ENCODE results near the gene CNBP.
"Not testable (repeated sequence)": the region's sequence is repeated elsewhere in the genome, so short reads cannot be mapped to it uniquely, and the experiment has no call there.

Gene CNBP

GRCh38 chr3:129183569-129184395 lies at the start of gene CNBP:
Gene CNBP (minus strand): TSS chr3:129183896. CDS start chr3:129171757, 12,139 bp downstream.
- peak; percentile 85 for DNase-seq (ENCODE audit: low read depth, low spot score)

DNA sequence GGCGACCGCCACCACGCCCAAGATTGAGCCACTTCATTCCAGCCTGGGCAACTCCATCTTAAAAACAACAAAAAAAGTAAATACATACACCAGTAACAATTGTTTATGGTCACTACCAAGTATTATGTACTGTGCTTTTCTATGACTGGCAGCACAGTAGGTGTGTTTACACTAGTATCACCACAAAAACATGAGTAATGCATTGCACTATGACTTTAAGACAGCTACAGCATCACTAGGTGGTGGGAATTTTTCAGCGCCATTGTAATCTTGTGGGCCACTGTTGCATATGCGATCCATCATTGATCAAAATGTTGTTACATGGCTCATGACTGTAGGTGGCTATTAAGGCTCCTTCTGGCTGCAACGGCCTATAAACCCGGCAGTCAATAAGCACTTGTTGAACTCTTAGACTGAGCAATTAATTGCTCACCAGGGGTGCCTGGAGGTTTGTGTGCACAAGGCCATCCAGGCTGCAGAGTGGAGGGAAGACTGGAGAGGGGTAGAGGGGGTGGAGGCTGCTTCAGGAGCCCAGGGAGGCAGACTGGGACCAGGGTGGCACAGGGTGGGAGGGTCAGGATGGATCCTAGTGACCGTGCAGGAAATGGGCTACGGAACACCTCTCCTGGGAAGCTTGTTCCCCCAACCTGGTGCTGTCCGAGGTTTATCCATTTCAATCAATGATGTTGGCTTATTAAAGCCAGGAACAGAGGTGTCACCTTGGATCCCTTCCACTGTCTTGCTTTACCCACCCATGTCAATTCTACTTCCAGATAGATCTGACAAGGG lies 47.8 kb upstream of the CNBP start:
- DNase-seq (ENCODE audit: low read depth, low spot score) = no peak

DNA sequence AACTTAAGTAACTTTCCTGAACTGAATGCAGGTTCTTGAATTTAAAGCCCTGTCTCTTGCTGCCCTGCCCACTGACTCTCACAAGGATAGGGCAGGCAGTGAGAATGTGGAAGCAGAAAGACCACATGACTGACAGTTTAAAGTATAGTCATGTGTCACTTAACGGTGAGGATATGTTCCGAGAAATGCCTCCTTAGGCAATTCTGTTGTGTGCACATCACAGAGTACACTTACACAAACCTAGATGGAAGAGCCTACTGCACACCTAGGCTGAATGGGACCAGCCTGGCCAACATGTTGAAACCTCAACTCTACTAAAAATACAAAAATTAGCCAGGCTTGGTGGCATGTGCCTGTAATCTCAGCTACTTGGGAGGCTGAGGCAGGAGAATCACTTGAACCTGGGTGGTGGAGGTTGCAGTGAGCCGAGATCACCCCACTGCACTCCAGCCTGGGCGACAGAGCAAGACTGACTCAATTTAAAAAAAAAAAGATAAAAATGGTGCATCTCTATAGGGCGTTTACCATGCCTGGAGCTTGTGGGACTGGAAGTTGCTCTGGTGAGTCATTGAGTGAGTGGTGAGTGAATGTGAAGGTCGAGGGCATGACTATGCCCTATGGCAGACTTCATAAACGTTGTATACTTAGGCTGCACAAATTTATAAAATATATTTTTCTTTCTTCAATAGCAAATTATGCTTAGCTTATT lies 46.8 kb upstream of the CNBP start:
- DNase-seq (ENCODE audit: low read depth, low spot score) = no peak

GRCh38 chr3:129228891-129229585 lies 45.3 kb upstream of the CNBP start:
- no peak for DNase-seq (ENCODE audit: low read depth, low spot score)

DNA sequence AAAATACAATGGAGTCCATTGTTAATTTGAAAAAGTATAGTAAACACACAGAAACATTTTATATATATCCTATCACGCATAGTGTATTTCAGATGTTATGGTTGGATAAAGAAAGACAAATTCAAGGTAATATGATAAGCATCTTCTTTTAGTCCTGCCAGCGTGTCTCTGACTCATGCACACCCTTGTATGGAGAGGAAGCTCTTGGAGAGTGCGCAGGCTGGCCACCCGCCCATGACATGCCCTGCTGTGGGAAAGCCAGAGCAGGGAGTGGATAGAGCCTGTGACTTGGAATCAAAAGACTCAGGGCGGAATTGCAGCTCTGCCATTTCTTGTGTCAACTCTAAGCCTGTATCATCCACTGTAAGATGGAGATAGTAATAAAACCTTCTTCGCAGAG lies 42.7 kb upstream of the CNBP start:
- no peak for DNase-seq (ENCODE audit: low read depth, low spot score)

GRCh38 chr3:129224984-129225393 lies 41.3 kb upstream of the CNBP start:
- no peak for DNase-seq (ENCODE audit: low read depth, low spot score)

- not testable (repeated sequence) for DNase-seq (ENCODE audit: low read depth, low spot score)
Measured at GRCh38 chr3:129224387-129224786, 40.7 kb upstream of the CNBP start.

GRCh38 chr3:129218742-129219141 lies 35.0 kb upstream of the CNBP start:
- no peak for DNase-seq (ENCODE audit: low read depth, low spot score)

- DNase-seq (ENCODE audit: low read depth, low spot score) = no peak
Measured at GRCh38 chr3:129213238-129213637, 29.5 kb upstream of the CNBP start.

GRCh38 chr3:129211772-129212171 lies 28.1 kb upstream of the CNBP start:
- DNase-seq (ENCODE audit: low read depth, low spot score) = no peak

DNA sequence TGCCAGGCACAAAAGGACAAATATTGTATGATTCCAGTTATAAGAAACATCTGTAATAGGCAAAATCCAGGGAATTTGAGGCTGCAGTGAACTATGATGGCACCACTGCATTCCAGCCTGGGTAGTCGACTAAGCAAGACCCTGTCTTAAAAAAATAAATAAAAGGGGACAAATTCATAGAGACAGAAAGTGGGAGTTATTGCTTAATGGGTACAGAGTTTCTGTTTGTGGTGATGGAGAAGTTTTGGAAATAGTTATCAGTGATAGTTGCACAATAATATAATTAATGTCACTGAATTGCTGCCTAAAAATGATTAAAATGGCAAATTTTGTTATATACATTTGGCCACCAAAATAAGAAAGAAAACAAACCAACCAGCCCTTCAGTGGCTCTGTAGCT lies 27.6 kb upstream of the CNBP start:
- no peak for DNase-seq (ENCODE audit: low read depth, low spot score)

DNA sequence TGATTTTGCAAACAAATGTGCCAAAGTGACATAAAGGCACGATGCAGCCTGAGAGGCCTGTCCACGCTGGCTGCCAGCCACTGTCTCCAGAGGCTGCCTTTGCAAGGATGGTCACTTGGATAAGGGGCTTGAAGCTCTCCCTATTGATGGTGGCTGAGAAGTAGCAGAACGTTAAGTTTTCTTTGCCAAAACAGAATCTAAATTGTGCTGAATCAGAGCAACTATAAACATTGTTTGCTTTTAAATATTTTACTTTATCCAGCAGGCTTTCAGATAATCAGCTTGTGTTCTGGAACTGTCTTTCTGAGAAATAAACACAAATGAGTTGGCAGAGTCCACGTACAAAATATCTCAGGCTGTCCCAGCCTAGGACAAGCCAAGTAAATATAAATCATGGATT lies 23.8 kb upstream of the CNBP start:
- DNase-seq (ENCODE audit: low read depth, low spot score) = no peak

GRCh38 chr3:129205109-129205832 lies 21.6 kb upstream of the CNBP start:
- no peak for DNase-seq (ENCODE audit: low read depth, low spot score)

GRCh38 chr3:129204473-129204872 lies 20.8 kb upstream of the CNBP start:
- DNase-seq (ENCODE audit: low read depth, low spot score) = no peak

GRCh38 chr3:129199366-129199765 lies 15.7 kb upstream of the CNBP start:
- DNase-seq (ENCODE audit: low read depth, low spot score) = no peak

- no peak for DNase-seq (ENCODE audit: low read depth, low spot score)
Measured at GRCh38 chr3:129197321-129197720, 13.6 kb upstream of the CNBP start.

DNA sequence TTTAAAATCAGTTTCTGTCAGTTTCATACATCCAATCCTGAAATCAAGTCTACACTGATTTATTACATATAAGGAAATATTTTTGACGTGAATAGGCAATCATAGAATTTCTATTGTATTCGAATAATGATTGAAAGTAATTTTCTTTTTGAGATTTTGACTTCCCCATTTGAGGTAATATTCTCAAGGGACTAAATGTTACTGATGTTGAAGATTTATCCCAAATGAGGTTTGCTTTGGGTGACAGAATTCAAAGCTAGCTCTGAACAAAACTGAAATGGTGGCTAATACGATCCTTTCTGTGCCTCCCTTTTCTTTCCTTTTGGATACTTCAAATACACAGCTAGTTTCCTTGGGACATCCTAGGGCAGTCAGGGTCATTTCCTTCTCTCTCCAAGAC lies 12.9 kb upstream of the CNBP start:
- no peak for DNase-seq (ENCODE audit: low read depth, low spot score)

- no peak for DNase-seq (ENCODE audit: low read depth, low spot score)
Measured at GRCh38 chr3:129195731-129196256, 12.1 kb upstream of the CNBP start.

- not testable (repeated sequence) for DNase-seq (ENCODE audit: low read depth, low spot score)
Measured at GRCh38 chr3:129189793-129190192, 6.1 kb upstream of the CNBP start.

- no peak for DNase-seq (ENCODE audit: low read depth, low spot score)
Measured at GRCh38 chr3:129187857-129188256, 4.2 kb upstream of the CNBP start.

GRCh38 chr3:129185783-129186182 lies 2.1 kb upstream of the CNBP start:
- DNase-seq (ENCODE audit: low read depth, low spot score) = no peak
